ENCODE measurements around the gene EPB42.

- TF ChIP-seq, protein P1, sequence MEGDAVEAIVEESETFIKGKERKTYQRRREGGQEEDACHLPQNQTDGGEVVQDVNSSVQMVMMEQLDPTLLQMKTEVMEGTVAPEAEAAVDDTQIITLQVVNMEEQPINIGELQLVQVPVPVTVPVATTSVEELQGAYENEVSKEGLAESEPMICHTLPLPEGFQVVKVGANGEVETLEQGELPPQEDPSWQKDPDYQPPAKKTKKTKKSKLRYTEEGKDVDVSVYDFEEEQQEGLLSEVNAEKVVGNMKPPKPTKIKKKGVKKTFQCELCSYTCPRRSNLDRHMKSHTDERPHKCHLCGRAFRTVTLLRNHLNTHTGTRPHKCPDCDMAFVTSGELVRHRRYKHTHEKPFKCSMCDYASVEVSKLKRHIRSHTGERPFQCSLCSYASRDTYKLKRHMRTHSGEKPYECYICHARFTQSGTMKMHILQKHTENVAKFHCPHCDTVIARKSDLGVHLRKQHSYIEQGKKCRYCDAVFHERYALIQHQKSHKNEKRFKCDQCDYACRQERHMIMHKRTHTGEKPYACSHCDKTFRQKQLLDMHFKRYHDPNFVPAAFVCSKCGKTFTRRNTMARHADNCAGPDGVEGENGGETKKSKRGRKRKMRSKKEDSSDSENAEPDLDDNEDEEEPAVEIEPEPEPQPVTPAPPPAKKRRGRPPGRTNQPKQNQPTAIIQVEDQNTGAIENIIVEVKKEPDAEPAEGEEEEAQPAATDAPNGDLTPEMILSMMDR (IDR thresholded peaks at IDR 0.05; ENCODE audit: insufficient read depth, low read length, poor library complexity, severe bottlenecking), result no peak
- no peak for TF ChIP-seq EZH2phosphoT487 (conservative IDR thresholded peaks at IDR 0.05; ENCODE audit: low read length)
Measured at GRCh38 chr15:43189296-43189695, 31.5 kb downstream of the EPB42 start.
